K562 (cell line): ENCODE measurements around the gene COQ8B. TPM values are rescaled to one million over a fixed set of nuclear protein-coding genes. Genes with fewer than 3 reads are reported as not detected.

Experiments used
- ASH1L ChIP-seq: fragments of 450-650 bp; IDR thresholded peaks from 2 replicates; pipeline ENCODE4 v1.6.1; 2018; ENCODE audit warnings: borderline replicate concordance, mild to moderate bottlenecking, low read depth; ENCODE audit not compliant: partially characterized antibody
- CBFA2T2 ChIP-seq: fragments of 450-650 bp; conservative IDR thresholded peaks from 2 replicates; pipeline ENCODE4 v1.6.1; 2017; ENCODE audit warnings: mild to moderate bottlenecking
- DPF2 ChIP-seq: fragments of 450-650 bp; IDR thresholded peaks from 2 replicates; pipeline ENCODE4 v1.6.1; 2016
- ELF2 ChIP-seq: fragments of 250-450 bp; sonication (Bioruptor Pico); IDR thresholded peaks from 2 replicates; pipeline ENCODE4 v1.5.0; 2021; ENCODE audit warnings: mild to moderate bottlenecking
- GABPA ChIP-seq: fragments of 200-800 bp; sonication (Bioruptor generic); conservative IDR thresholded peaks from 2 replicates; pipeline ENCODE4 v1.6.1; 2016; ENCODE audit warnings: low read depth, missing genetic modification characterization, missing compliant biosample characterization
- HNRNPUL1 ChIP-seq: fragments of 200-400 bp; formaldehyde crosslinking; IDR thresholded peaks from 2 replicates; pipeline ENCODE4 v1.6.1; 2017; ENCODE audit warnings: low read length
- KAT7 ChIP-seq: sonication (generic); formaldehyde crosslinking; IDR thresholded peaks from 2 replicates; pipeline ENCODE4 v1.8.0; 2022; ENCODE audit warnings: missing genetic modification reagents, mild to moderate bottlenecking, borderline replicate concordance
- KAT8 ChIP-seq: fragments of 450-650 bp; IDR thresholded peaks from 2 replicates; pipeline ENCODE4 v1.6.1; 2016; ENCODE audit warnings: low read depth, mild to moderate bottlenecking
- NFRKB ChIP-seq: fragments of 450-650 bp; IDR thresholded peaks from 2 replicates; pipeline ENCODE4 v1.6.1; 2016; ENCODE audit warnings: low read depth
- SMARCB1 ChIP-seq: IDR thresholded peaks from 2 replicates; pipeline ENCODE4 v1.6.1; 2011; ENCODE audit warnings: improper control_type of control experiment, low read depth; ENCODE audit not compliant: insufficient read length
- SNRNP70 ChIP-seq: fragments of 200-400 bp; formaldehyde crosslinking; optimal IDR thresholded peaks from 2 replicates; pipeline ENCODE3; 2017; ENCODE audit warnings: low read depth, low read length
- ZBTB7A ChIP-seq: IDR thresholded peaks from 2 replicates; pipeline ENCODE4 v1.6.1; 2011; ENCODE audit warnings: low read depth, mild to moderate bottlenecking, low read length, moderate library complexity, borderline replicate concordance; ENCODE audit not compliant: control insufficient read depth
- ZFX ChIP-seq: sonication (generic); formaldehyde crosslinking; IDR thresholded peaks from 2 replicates; pipeline ENCODE4 v1.8.0; 2022; ENCODE audit warnings: mild to moderate bottlenecking, missing genetic modification reagents, moderate library complexity
- ZNF121 ChIP-seq: sonication (generic); formaldehyde crosslinking; conservative IDR thresholded peaks from 2 replicates; pipeline ENCODE4 v1.8.0; 2022; ENCODE audit warnings: missing genetic modification reagents
- ZNF551 ChIP-seq: fragments of 250-450 bp; sonication (Bioruptor Pico); IDR thresholded peaks from 2 replicates; pipeline ENCODE4 v1.5.0; 2021; ENCODE audit warnings: mild to moderate bottlenecking, moderate library complexity
- ZNF584 ChIP-seq: fragments of 200-800 bp; sonication (Bioruptor generic); IDR thresholded peaks from 2 replicates; pipeline ENCODE4 v1.6.1; 2016; ENCODE audit warnings: low read depth, mild to moderate bottlenecking, missing genetic modification characterization, missing compliant biosample characterization
- polyA plus RNA-seq, 8 experiments: library from polyadenylated mRNA; depleted of rRNA in 4 of 8; stranded (reverse) in 5 of 8; unstranded in 3 of 8; fragments of >200 nt; fragmentation: Nextera tagmentation in 2 of 8; fragmentation: Illumina TruSeq in 1 of 8; extraction: Ambion mirVana in 2 of 8; extraction: Trizol in 1 of 8; gene quantifications; 2 replicates each; pipeline versions ENCODE4 v1.2.1 to v1.2.3, GENCODE V29; 2011 to 2014; ENCODE audit warnings: inconsistent platforms in 1 of 8, missing spikeins in 1 of 8
- total RNA-seq, 7 experiments: library from RNA; depleted of rRNA in 6 of 7; stranded (reverse); fragments of >200 nt in 6 of 7; fragmentation: Illumina TruSeq in 2 of 7; extraction: Trizol in 2 of 7; gene quantifications; 2 replicates each; pipeline versions ENCODE4 v1.2.1 to v1.2.3, GENCODE V29; 2011 to 2021; ENCODE audit warnings: low replicate concordance in 1 of 7
- TF ChIP-seq, protein P1 (sequence below), 3 experiments: fragments of 200-800 bp in 1 of 3; fragments of 250-450 bp in 1 of 3; fragments of 450-650 bp in 1 of 3; sonication (Bioruptor Pico) in 1 of 3; sonication (Bioruptor generic) in 1 of 3; formaldehyde crosslinking in 1 of 3; IDR thresholded peaks; 2 replicates each; pipeline versions ENCODE4 v1.6.1 to v1.8.0; 2016 to 2022; ENCODE audit warnings: mild to moderate bottlenecking in 2 of 3, missing genetic modification characterization in 2 of 3, missing compliant biosample characterization in 1 of 3, moderate library complexity in 1 of 3
- TF ChIP-seq, protein P2 (sequence below), 2 experiments: fragments of 150-350 bp in 1 of 2; IDR thresholded peaks; 2 replicates each; pipeline ENCODE4 v1.6.1; 2012 to 2016; ENCODE audit warnings: low read depth in 2 of 2, low read length in 2 of 2, mild to moderate bottlenecking in 1 of 2, moderate library complexity in 1 of 2
- TF ChIP-seq, protein P3 (sequence below), 2 experiments: IDR thresholded peaks; 2 replicates each; pipeline ENCODE4 v1.6.1; 2011; ENCODE audit warnings: borderline replicate concordance in 1 of 2, control low read depth in 1 of 2, low read depth in 1 of 2, low read length in 1 of 2, mild to moderate bottlenecking in 1 of 2, mixed read lengths in 1 of 2, moderate library complexity in 1 of 2; ENCODE audit not compliant: insufficient read depth in 1 of 2, insufficient read length in 1 of 2, poor library complexity in 1 of 2, severe bottlenecking in 1 of 2; ENCODE audit errors: extremely low read depth in 1 of 2

Gene COQ8B
- total and polyA plus RNA-seq, 9 of the 15 experiments (the other 6 are each of a cell fraction or from before 2014, with no cell fraction given): 0.41 to 32.3 (median 12.9) TPM

DNA sequence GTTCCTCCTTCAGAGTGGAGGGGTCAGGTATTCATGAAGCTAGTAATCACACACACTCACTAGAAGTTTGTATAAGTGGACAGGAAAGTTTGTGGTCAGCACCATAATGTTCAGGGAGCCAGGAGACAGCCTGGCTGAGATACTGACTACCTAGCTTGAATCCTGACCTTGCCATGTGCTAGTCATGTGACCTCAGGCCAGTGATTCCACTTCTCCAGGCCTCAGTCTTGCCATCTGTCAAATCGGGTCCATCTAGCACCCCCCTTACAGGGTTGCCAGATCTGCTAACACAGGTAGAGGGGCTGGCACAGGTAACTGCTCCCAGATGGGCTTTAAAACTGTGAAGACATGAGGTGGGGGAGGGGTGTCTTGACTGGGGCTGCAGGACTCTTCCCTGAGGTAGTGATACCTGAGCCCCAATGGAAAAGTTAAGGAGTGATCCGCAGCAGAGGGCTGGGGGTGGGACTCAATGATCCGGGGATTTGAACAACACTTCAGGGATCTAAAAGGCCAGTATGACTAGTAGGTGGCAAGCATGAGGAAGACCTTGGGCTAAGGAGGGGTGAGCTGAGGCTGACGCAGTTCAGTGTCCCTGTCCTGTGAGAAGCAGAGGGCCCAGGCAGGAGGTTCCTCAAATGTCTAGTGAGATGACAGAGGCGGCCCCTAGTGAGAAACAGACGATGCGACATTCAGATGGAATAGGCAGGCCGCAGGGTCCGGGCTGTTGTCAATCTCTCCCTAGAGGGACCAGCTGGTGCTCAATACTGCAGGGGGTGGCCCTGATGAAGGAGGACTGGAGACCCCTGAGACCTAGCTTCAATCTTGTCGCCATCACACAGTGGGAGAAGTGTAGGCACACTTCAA is 25.1 kb upstream of the COQ8B start (continued):
- TF ChIP-seq, protein P1, sequence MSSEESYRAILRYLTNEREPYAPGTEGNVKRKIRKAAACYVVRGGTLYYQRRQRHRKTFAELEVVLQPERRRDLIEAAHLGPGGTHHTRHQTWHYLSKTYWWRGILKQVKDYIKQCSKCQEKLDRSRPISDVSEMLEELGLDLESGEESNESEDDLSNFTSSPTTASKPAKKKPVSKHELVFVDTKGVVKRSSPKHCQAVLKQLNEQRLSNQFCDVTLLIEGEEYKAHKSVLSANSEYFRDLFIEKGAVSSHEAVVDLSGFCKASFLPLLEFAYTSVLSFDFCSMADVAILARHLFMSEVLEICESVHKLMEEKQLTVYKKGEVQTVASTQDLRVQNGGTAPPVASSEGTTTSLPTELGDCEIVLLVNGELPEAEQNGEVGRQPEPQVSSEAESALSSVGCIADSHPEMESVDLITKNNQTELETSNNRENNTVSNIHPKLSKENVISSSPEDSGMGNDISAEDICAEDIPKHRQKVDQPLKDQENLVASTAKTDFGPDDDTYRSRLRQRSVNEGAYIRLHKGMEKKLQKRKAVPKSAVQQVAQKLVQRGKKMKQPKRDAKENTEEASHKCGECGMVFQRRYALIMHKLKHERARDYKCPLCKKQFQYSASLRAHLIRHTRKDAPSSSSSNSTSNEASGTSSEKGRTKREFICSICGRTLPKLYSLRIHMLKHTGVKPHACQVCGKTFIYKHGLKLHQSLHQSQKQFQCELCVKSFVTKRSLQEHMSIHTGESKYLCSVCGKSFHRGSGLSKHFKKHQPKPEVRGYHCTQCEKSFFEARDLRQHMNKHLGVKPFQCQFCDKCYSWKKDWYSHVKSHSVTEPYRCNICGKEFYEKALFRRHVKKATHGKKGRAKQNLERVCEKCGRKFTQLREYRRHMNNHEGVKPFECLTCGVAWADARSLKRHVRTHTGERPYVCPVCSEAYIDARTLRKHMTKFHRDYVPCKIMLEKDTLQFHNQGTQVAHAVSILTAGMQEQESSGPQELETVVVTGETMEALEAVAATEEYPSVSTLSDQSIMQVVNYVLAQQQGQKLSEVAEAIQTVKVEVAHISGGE (CRISPR knock-in tag; IDR thresholded peaks at IDR 0.05): no peak
- TF ChIP-seq ASH1L (no peak), ZNF551 (CRISPR knock-in tag) (no peak), ZBTB7A (no peak), ZNF584 (CRISPR knock-in tag) (no peak), GABPA (tag) (no peak), CBFA2T2 (0 out of 2 replicates have a peak, but pooled peaks have one; percentile 16), ZNF121 (CRISPR knock-in tag) (no peak), KAT8 (no peak), KAT7 (CRISPR knock-in tag) (no peak), ZFX (CRISPR knock-in tag) (peak; percentile 35; the same call in 1 of the 2 replicates), SMARCB1 (no peak), DPF2 (no peak), NFRKB (no peak), SNRNP70 (no peak), HNRNPUL1 (no peak), ELF2 (CRISPR knock-in tag) (no peak)
- TF ChIP-seq, protein P2, sequence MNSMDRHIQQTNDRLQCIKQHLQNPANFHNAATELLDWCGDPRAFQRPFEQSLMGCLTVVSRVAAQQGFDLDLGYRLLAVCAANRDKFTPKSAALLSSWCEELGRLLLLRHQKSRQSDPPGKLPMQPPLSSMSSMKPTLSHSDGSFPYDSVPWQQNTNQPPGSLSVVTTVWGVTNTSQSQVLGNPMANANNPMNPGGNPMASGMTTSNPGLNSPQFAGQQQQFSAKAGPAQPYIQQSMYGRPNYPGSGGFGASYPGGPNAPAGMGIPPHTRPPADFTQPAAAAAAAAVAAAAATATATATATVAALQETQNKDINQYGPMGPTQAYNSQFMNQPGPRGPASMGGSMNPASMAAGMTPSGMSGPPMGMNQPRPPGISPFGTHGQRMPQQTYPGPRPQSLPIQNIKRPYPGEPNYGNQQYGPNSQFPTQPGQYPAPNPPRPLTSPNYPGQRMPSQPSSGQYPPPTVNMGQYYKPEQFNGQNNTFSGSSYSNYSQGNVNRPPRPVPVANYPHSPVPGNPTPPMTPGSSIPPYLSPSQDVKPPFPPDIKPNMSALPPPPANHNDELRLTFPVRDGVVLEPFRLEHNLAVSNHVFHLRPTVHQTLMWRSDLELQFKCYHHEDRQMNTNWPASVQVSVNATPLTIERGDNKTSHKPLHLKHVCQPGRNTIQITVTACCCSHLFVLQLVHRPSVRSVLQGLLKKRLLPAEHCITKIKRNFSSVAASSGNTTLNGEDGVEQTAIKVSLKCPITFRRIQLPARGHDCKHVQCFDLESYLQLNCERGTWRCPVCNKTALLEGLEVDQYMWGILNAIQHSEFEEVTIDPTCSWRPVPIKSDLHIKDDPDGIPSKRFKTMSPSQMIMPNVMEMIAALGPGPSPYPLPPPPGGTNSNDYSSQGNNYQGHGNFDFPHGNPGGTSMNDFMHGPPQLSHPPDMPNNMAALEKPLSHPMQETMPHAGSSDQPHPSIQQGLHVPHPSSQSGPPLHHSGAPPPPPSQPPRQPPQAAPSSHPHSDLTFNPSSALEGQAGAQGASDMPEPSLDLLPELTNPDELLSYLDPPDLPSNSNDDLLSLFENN (IDR thresholded peaks at IDR 0.05; ENCODE audit: low read depth in 2 of 2, low read length in 2 of 2): no peak
- TF ChIP-seq, protein P3, sequence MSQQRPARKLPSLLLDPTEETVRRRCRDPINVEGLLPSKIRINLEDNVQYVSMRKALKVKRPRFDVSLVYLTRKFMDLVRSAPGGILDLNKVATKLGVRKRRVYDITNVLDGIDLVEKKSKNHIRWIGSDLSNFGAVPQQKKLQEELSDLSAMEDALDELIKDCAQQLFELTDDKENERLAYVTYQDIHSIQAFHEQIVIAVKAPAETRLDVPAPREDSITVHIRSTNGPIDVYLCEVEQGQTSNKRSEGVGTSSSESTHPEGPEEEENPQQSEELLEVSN (IDR thresholded peaks at IDR 0.05; ENCODE audit: borderline replicate concordance in 1 of 2, extremely low read depth in 1 of 2, insufficient read depth in 1 of 2, insufficient read length in 1 of 2, low read depth in 1 of 2, low read length in 1 of 2, poor library complexity in 1 of 2, severe bottlenecking in 1 of 2): no peak
